Smooth muscle cell (in vitro differentiated cells): ENCODE results near the gene CHD3. TPM values are rescaled to one million over a fixed set of nuclear protein-coding genes. Genes with fewer than 3 reads are reported as not detected.

Source experiments
- DNase-seq: peaks from one replicate; lab custom pipeline; 2025; ENCODE audit not compliant: unreplicated experiment; lab: John Stamatoyannopoulos, UW
- H2AFZ ChIP-seq: fragments of 200-600 bp; sonication (generic); 2 replicates; pipeline ENCODE4 v1.6.0; 2016; ENCODE audit warnings: antibody characterized with exemption, low read depth, mild to moderate bottlenecking
- H3F3A ChIP-seq: fragments of 200-600 bp; sonication (generic); 2 replicates; pipeline ENCODE4 v1.6.0; 2017; ENCODE audit warnings: antibody characterized with exemption, low read depth
- H3K27ac ChIP-seq: fragments of 200-600 bp; sonication (generic); 2 replicates; pipeline ENCODE4 v1.5.1; 2016; ENCODE audit warnings: low read depth, mild to moderate bottlenecking
- H3K27me3 ChIP-seq: fragments of 200-600 bp; sonication (generic); 2 replicates; pipeline ENCODE4 v1.6.1; 2016; ENCODE audit warnings: low read depth, mild to moderate bottlenecking
- H3K36me3 ChIP-seq: fragments of 200-600 bp; sonication (generic); 2 replicates; pipeline ENCODE4 v1.5.1; 2016; ENCODE audit warnings: low read depth
- H3K4me1 ChIP-seq: fragments of 200-600 bp; sonication (generic); 2 replicates; pipeline ENCODE4 v1.5.1; 2016; ENCODE audit warnings: low read depth
- H3K4me2 ChIP-seq: fragments of 200-600 bp; sonication (generic); 2 replicates; pipeline ENCODE4 v1.6.0; 2016; ENCODE audit warnings: mild to moderate bottlenecking
- H3K4me3 ChIP-seq: fragments of 200-600 bp; sonication (generic); 2 replicates; pipeline ENCODE4 v1.5.1; 2016; ENCODE audit warnings: mild to moderate bottlenecking
- H3K79me2 ChIP-seq: fragments of 200-600 bp; sonication (generic); 2 replicates; pipeline ENCODE4 v1.6.0; 2016; ENCODE audit warnings: low read depth, mild to moderate bottlenecking
- H3K9ac ChIP-seq: fragments of 200-600 bp; sonication (generic); 2 replicates; pipeline ENCODE4 v1.6.0; 2016; ENCODE audit warnings: low read depth
- H3K9me3 ChIP-seq: fragments of 200-600 bp; sonication (generic); replicated peaks from 2 replicates; pipeline ENCODE4 v1.5.1; 2016; ENCODE audit warnings: low read depth
- H4K20me1 ChIP-seq: fragments of 200-600 bp; sonication (generic); 2 replicates; pipeline ENCODE4 v1.6.0; 2016; ENCODE audit warnings: low read depth
- WGBS: methylation state at CpG from one replicate; pipeline ENCODE4 v1.1.7; 2016; ENCODE audit warnings: low lambda C conversion rate; 5-methylcytosine and 5-hydroxymethylcytosine counted together
- polyA plus RNA-seq: library from polyadenylated mRNA; unstranded; fragments of >200 nt; fragmentation: Nextera tagmentation; extraction: Ambion mirVana; gene quantifications from 2 replicates; pipeline ENCODE4 v1.2.1, GENCODE V29; 2016
- total RNA-seq: library from RNA; depleted of rRNA; stranded (reverse); fragments of >200 nt; gene quantifications from 2 replicates; pipeline ENCODE4 v1.2.3, GENCODE V29; 2014
- TF ChIP-seq, protein P1 (sequence below): fragments of 200-600 bp; sonication (generic); IDR thresholded peaks from 2 replicates; pipeline ENCODE4 v1.5.1; 2017; ENCODE audit warnings: borderline replicate concordance, mild to moderate bottlenecking, antibody characterized with exemption; ENCODE audit not compliant: insufficient read depth, poor library complexity, severe bottlenecking

Gene CHD3
- total and polyA plus RNA-seq, 2 experiments from 2014 or later = 16.3 to 34.9 TPM

DNA sequence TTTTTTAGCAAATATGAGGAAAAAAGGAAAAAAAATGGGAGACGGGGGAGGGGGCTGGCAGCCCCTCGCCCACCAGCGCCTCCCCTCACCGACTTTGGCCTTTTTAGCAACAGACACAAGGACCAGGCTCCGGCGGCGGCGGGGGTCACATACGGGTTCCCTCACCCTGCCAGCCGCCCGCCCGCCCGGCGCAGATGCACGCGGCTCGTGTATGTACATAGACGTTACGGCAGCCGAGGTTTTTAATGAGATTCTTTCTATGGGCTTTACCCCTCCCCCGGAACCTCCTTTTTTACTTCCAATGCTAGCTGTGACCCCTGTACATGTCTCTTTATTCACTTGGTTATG, 34.9 kb upstream of the CHD3 start:
- Histone ChIP-seq H3K9ac (no peak overlapping the region), H4K20me1 (peaks cover 79% of the 10 kb centered on the region), H3K4me1 (peaks cover 32% of the 10 kb centered on the region), H3K36me3 (no peaks in the 10 kb centered on the region), H3K27me3 (no peaks in the 10 kb centered on the region), H3F3A (peaks cover 51% of the 10 kb centered on the region), H3K27ac (no peak overlapping the region), H3K4me2 (no peak overlapping the region), H2AFZ (no peak overlapping the region), H3K9me3 (no peaks in the 10 kb centered on the region), H3K79me2 (peaks cover 29% of the 10 kb centered on the region), H3K4me3 (no peak overlapping the region)
- DNase-seq = no peak
- TF ChIP-seq, protein P1, sequence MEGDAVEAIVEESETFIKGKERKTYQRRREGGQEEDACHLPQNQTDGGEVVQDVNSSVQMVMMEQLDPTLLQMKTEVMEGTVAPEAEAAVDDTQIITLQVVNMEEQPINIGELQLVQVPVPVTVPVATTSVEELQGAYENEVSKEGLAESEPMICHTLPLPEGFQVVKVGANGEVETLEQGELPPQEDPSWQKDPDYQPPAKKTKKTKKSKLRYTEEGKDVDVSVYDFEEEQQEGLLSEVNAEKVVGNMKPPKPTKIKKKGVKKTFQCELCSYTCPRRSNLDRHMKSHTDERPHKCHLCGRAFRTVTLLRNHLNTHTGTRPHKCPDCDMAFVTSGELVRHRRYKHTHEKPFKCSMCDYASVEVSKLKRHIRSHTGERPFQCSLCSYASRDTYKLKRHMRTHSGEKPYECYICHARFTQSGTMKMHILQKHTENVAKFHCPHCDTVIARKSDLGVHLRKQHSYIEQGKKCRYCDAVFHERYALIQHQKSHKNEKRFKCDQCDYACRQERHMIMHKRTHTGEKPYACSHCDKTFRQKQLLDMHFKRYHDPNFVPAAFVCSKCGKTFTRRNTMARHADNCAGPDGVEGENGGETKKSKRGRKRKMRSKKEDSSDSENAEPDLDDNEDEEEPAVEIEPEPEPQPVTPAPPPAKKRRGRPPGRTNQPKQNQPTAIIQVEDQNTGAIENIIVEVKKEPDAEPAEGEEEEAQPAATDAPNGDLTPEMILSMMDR = no peak
- 70% methylated on average over 21 of the region's 21 CpGs for WGBS

DNA sequence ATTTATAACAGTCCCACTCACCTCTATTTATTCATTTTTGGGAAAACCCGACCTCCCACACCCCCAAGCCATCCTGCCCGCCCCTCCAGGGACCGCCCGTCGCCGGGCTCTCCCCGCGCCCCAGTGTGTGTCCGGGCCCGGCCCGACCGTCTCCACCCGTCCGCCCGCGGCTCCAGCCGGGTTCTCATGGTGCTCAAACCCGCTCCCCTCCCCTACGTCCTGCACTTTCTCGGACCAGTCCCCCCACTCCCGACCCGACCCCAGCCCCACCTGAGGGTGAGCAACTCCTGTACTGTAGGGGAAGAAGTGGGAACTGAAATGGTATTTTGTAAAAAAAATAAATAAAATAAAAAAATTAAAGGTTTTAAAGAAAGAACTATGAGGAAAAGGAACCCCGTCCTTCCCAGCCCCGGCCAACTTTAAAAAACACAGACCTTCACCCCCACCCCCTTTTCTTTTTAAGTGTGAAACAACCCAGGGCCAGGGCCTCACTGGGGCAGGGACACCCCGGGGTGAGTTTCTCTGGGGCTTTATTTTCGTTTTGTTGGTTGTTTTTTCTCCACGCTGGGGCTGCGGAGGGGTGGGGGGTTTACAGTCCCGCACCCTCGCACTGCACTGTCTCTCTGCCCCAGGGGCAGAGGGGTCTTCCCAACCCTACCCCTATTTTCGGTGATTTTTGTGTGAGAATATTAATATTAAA, 34.4 kb upstream of the CHD3 start:
- Histone ChIP-seq H3K36me3 (no peaks in the 10 kb centered on the region), H3K79me2 (peaks cover 25% of the 10 kb centered on the region), H3K4me3 (no peak overlapping the region), H3F3A (peaks cover 51% of the 10 kb centered on the region), H3K4me1 (peaks cover 32% of the 10 kb centered on the region), H2AFZ (no peak overlapping the region), H3K9me3 (no peaks in the 10 kb centered on the region), H3K4me2 (peak overlapping the region; percentile 84), H3K9ac (no peak overlapping the region), H3K27me3 (no peaks in the 10 kb centered on the region), H3K27ac (no peak overlapping the region), H4K20me1 (peaks cover 73% of the 10 kb centered on the region)
- TF ChIP-seq, protein P1 = no peak
- WGBS = 38% methylated on average over 29 of the region's 31 CpGs
- no peak for DNase-seq

DNA sequence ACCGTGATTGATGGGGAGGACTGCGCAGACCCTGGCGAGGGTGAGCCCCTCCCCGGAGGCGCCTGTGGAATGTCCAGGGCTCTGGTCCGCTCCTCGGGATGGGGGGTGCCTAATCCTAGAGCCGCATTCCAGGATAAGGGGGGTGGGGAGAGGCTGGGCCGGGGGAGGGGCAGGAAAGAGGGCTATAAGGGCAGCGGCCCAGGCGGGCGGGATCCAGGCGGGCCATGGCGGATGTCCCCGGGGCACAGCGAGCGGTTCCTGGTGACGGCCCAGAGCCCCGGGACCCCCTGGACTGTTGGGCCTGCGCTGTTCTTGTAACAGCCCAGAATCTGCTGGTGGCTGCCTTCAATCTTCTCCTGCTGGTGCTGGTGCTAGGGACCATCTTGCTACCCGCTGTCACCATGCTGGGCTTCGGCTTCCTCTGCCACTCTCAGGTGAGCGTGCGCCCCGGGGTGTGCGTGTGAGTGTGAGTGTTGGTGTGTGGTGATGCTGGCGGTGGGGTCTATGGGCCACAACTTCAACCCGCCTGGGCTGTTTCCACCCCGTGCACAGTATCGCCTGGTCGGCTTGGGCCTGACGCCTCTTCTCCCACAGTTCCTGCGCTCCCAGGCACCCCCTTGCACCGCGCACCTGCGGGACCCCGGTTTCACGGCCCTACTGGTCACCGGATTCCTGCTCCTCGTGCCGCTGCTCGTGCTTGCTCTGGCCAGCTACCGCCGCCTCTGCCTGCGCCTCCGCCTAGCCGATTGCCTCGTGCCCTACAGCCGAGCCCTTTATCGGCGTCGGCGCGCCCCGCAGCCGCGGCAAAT, 33.5 kb upstream of the CHD3 start, which contains the start of gene TMEM88:
TSS of gene TMEM88 (plus strand) at position 216 of the 809 bp plus-strand sequence. CDS start at position 225, 9 bp downstream.
- H3K4me1 ChIP-seq = peaks cover 32% of the 10 kb centered on the region
- no peak for DNase-seq
- H4K20me1 ChIP-seq = peaks cover 65% of the 10 kb centered on the region
- 17% methylated on average over 53 of the region's 57 CpGs for WGBS
- TF ChIP-seq, protein P1 = no peak
- H3K36me3 ChIP-seq = no peaks in the 10 kb centered on the region
- H3K9ac ChIP-seq = no peak within 1 kb of the TSS
- peaks cover 51% of the 10 kb centered on the region for H3F3A ChIP-seq
- no peaks in the 10 kb centered on the region for H3K9me3 ChIP-seq
- peaks cover 19% of the 10 kb centered on the region for H3K79me2 ChIP-seq
- H3K27ac ChIP-seq = peak within 1 kb of the TSS; percentile 88
- H3K27me3 ChIP-seq = no peaks in the 10 kb centered on the region
- peak within 1 kb of the TSS; percentile 84 for H3K4me2 ChIP-seq
- no peak within 1 kb of the TSS for H2AFZ ChIP-seq
- H3K4me3 ChIP-seq = peak within 1 kb of the TSS; percentile 49
